H1 (cell line): Measurements from ENCODE around the gene WDR26. TPM values are rescaled to one million over a fixed set of nuclear protein-coding genes. Genes with fewer than 3 reads are reported as not detected.

Experiments
- CTCF ChIA-PET: fragments of 300-600 bp; sonication (Branson Sonifier 250); formaldehyde crosslinking; loops from one replicate; lab custom pipeline; 2021; ENCODE audit not compliant: partially characterized antibody; lab: Charles Lee
- POLR2A ChIA-PET: fragments of 300-600 bp; sonication (Branson Sonifier 250); formaldehyde crosslinking; loops from one replicate; lab custom pipeline; 2021; ENCODE audit warnings: inconsistent platforms; ENCODE audit not compliant: partially characterized antibody; lab: Charles Lee
- DNase-seq, 2 experiments: peaks; one replicate each; pipeline versions ENCODE4 v3.0.0 to v3.0.0-alpha.2; 2010 to 2022; ENCODE audit warnings: low spot score in 2 of 2, low read depth in 1 of 2, mixed read lengths in 1 of 2
- FAIRE-seq: peaks from 2 replicates; lab custom pipeline; 2011; peaks lifted over from hg19 to GRCh38; lab: Jason Lieb, UNC
- H2AFZ ChIP-seq: 2 replicates; pipeline ENCODE4 v1.8.1; 2012; ENCODE audit warnings: low read length, inconsistent platforms
- H2AK5ac ChIP-seq: 2 replicates; pipeline ENCODE4 v1.6.1; 2013; ENCODE audit warnings: low read depth, low read length
- H2BK120ac ChIP-seq: replicated peaks from 2 replicates; pipeline ENCODE3; 2013; ENCODE audit warnings: low read depth, low read length, inconsistent platforms
- H2BK12ac ChIP-seq: 2 replicates; pipeline ENCODE4 v1.6.1; 2013; ENCODE audit warnings: low read depth, low read length
- H2BK15ac ChIP-seq: 2 replicates; pipeline ENCODE4 v1.6.1; 2013; ENCODE audit warnings: low read length
- H2BK20ac ChIP-seq: 2 replicates; pipeline ENCODE4 v1.6.1; 2013; ENCODE audit warnings: low read length
- H2BK5ac ChIP-seq: 2 replicates; pipeline ENCODE4 v1.6.1; 2013; ENCODE audit warnings: low read depth, low read length
- H3K14ac ChIP-seq: 2 replicates; pipeline ENCODE4 v1.6.1; 2013; ENCODE audit warnings: inconsistent platforms; ENCODE audit not compliant: insufficient read length
- H3K18ac ChIP-seq: 2 replicates; pipeline ENCODE4 v1.6.1; 2013; ENCODE audit warnings: low read length; ENCODE audit errors: extremely low read depth
- H3K23ac ChIP-seq: 2 replicates; pipeline ENCODE4 v1.6.1; 2013; ENCODE audit warnings: inconsistent platforms; ENCODE audit not compliant: insufficient read length
- H3K23me2 ChIP-seq: 2 replicates; pipeline ENCODE4 v1.6.1; 2013; ENCODE audit warnings: low read depth, low read length
- H3K27ac ChIP-seq: 2 replicates; pipeline ENCODE4 v1.6.1; 2011; ENCODE audit warnings: low read depth, low read length, inconsistent platforms
- H3K27me3 ChIP-seq, 4 experiments: replicated peaks in 1 of 4; 1 replicate in 1 of 4; 2 replicates in 3 of 4; pipeline versions ENCODE4 v1.6.1 to v1.8.1; 2011 to 2013; ENCODE audit warnings: low read length in 3 of 4, mild to moderate bottlenecking in 3 of 4, inconsistent platforms in 2 of 4, mixed read lengths in 2 of 4, moderate library complexity in 1 of 4; ENCODE audit not compliant: control insufficient read depth in 3 of 4, insufficient read depth in 3 of 4; ENCODE audit errors: extremely low read depth in 1 of 4
- H3K36me3 ChIP-seq, 4 experiments: 2 replicates each; pipeline versions ENCODE4 v1.6.1 to v1.8.1; 2011 to 2013; ENCODE audit warnings: mild to moderate bottlenecking in 4 of 4, low read length in 3 of 4, moderate library complexity in 2 of 4, control low read depth in 1 of 4, inconsistent platforms in 1 of 4; ENCODE audit not compliant: insufficient read depth in 4 of 4, control insufficient read depth in 2 of 4
- H3K4ac ChIP-seq: replicated peaks from 2 replicates; pipeline ENCODE3; 2013; ENCODE audit warnings: low read length, low read depth, mixed read lengths, inconsistent platforms; ENCODE audit not compliant: insufficient read length
- H3K4me1 ChIP-seq, 4 experiments: replicated peaks in 1 of 4; 1 replicate in 1 of 4; 2 replicates in 3 of 4; pipeline versions ENCODE4 v1.6.1 to v1.8.1; 2011 to 2013; ENCODE audit warnings: low read length in 3 of 4, inconsistent platforms in 2 of 4, mixed read lengths in 1 of 4; ENCODE audit not compliant: insufficient read depth in 4 of 4, control insufficient read depth in 3 of 4
- H3K4me2 ChIP-seq, 2 experiments: 2 replicates each; pipeline versions ENCODE4 v1.6.1 to v1.8.1; 2011 to 2013; ENCODE audit warnings: low read depth in 2 of 2, low read length in 2 of 2, control low read depth in 1 of 2, inconsistent platforms in 1 of 2, mild to moderate bottlenecking in 1 of 2; ENCODE audit not compliant: insufficient read depth in 1 of 2
- H3K4me3 ChIP-seq, 4 experiments: fragments of 200-600, 300-600 bp in 1 of 4; sonication (generic), shearing (Covaris generic), sonication (Bioruptor Twin) in 1 of 4; 2 replicates each; pipeline versions ENCODE4 v1.5.1 to v1.8.1; 2011 to 2016; ENCODE audit warnings: low read length in 4 of 4, low read depth in 3 of 4, control low read depth in 2 of 4, inconsistent platforms in 2 of 4, mild to moderate bottlenecking in 2 of 4, mixed read lengths in 1 of 4, moderate library complexity in 1 of 4; ENCODE audit not compliant: insufficient read depth in 2 of 4; ENCODE audit errors: extremely low read depth in 1 of 4
- H3K56ac ChIP-seq: replicated peaks from 2 replicates; pipeline ENCODE3; 2013; ENCODE audit warnings: low read depth, mild to moderate bottlenecking, mixed read lengths, low read length, inconsistent platforms; ENCODE audit not compliant: insufficient read length
- H3K79me1 ChIP-seq: 2 replicates; pipeline ENCODE4 v1.6.1; 2013; ENCODE audit warnings: low read depth, low read length, control low read depth
- H3K79me2 ChIP-seq, 2 experiments: 2 replicates each; pipeline versions ENCODE4 v1.6.1 to v1.8.1; 2012 to 2013; ENCODE audit warnings: low read length in 2 of 2, mild to moderate bottlenecking in 2 of 2, inconsistent platforms in 1 of 2; ENCODE audit not compliant: insufficient read depth in 2 of 2, control insufficient read depth in 1 of 2
- H3K9ac ChIP-seq, 4 experiments: replicated peaks in 1 of 4; 1 replicate in 1 of 4; 2 replicates in 3 of 4; pipeline versions ENCODE4 v1.6.1 to v1.8.1; 2011 to 2013; ENCODE audit warnings: low read depth in 3 of 4, low read length in 3 of 4, control low read depth in 2 of 4, mild to moderate bottlenecking in 2 of 4, moderate library complexity in 2 of 4, inconsistent platforms in 1 of 4; ENCODE audit errors: extremely low read depth in 1 of 4
- H3K9me3 ChIP-seq, 2 experiments: 2 replicates each; pipeline versions ENCODE4 v1.6.1 to v1.8.1; 2012 to 2013; ENCODE audit warnings: mild to moderate bottlenecking in 2 of 2, moderate library complexity in 2 of 2, control low read depth in 1 of 2, inconsistent platforms in 1 of 2, low read depth in 1 of 2, low read length in 1 of 2, mixed read lengths in 1 of 2; ENCODE audit not compliant: insufficient read depth in 2 of 2
- H4K20me1 ChIP-seq, 2 experiments: replicated peaks in 1 of 2; 2 replicates each; pipeline versions ENCODE3 to v1.8.1; 2011 to 2013; ENCODE audit warnings: inconsistent platforms in 2 of 2, low read length in 2 of 2, mild to moderate bottlenecking in 1 of 2; ENCODE audit not compliant: insufficient read depth in 2 of 2, control insufficient read depth in 1 of 2
- H4K5ac ChIP-seq: 2 replicates; pipeline ENCODE4 v1.6.1; 2013; ENCODE audit warnings: low read length, low read depth, mixed read lengths, inconsistent platforms; ENCODE audit not compliant: insufficient read length
- H4K8ac ChIP-seq: 2 replicates; pipeline ENCODE4 v1.8.0; 2013; ENCODE audit warnings: mild to moderate bottlenecking, moderate library complexity, low read length, inconsistent platforms; ENCODE audit not compliant: insufficient read depth; ENCODE audit errors: extremely low read depth
- H4K91ac ChIP-seq: replicated peaks from 2 replicates; pipeline ENCODE3; 2013; ENCODE audit warnings: low read length, mixed read lengths, inconsistent platforms; ENCODE audit not compliant: insufficient read length
- JUND ChIP-seq: IDR thresholded peaks from 2 replicates; pipeline ENCODE4 v1.6.1; 2011; ENCODE audit warnings: mild to moderate bottlenecking, improper control_type of control experiment, low read length
- KDM5A ChIP-seq: fragments of 200-600 bp; IDR thresholded peaks from 2 replicates; pipeline ENCODE4 v1.7.1; 2012; ENCODE audit warnings: mild to moderate bottlenecking, low read length, inconsistent platforms, mixed read lengths
- RFX5 ChIP-seq: IDR thresholded peaks from 2 replicates; pipeline ENCODE4 v1.6.1; 2011; ENCODE audit warnings: low read depth, low read length, improper control_type of control experiment, borderline replicate concordance
- SP1 ChIP-seq: IDR thresholded peaks from 2 replicates; pipeline ENCODE4 v1.6.1; 2011; ENCODE audit warnings: low read depth, low read length
- TAF1 ChIP-seq: IDR thresholded peaks from 2 replicates; pipeline ENCODE4 v1.6.1; 2011; ENCODE audit warnings: mild to moderate bottlenecking, low read depth, low read length
- WGBS, 2 experiments: shearing (Covaris generic) in 1 of 2; methylation state at CpG; one replicate each; pipeline versions ENCODE4 v1.1.6 to v1.1.7; 2013 to 2015; ENCODE audit warnings: low lambda C conversion rate in 2 of 2, mixed read lengths in 2 of 2, inconsistent platforms in 1 of 2, low coverage in 1 of 2, missing lambda C conversion rate in 1 of 2; ENCODE audit not compliant: insufficient replicate concordance in 2 of 2, insufficient coverage in 1 of 2, insufficient read length in 1 of 2; ENCODE audit errors: extremely low coverage in 1 of 2, missing lambda C conversion rate in 1 of 2; 5-methylcytosine and 5-hydroxymethylcytosine counted together
- polyA plus RNA-seq, 7 experiments: library from polyadenylated mRNA; depleted of rRNA in 3 of 7; stranded (reverse) in 5 of 7; unstranded in 2 of 7; fragments of >200 nt in 5 of 7; fragments of 200-250 nt in 2 of 7; gene quantifications; 1 replicate in 5 of 7; 2 replicates in 1 of 7; 4 replicates in 1 of 7; pipeline versions ENCODE4 v1.2.1 to v1.2.3, GENCODE V29; 2011 to 2013; ENCODE audit warnings: missing spikeins in 2 of 7, mixed read lengths in 2 of 7
- total RNA-seq: library from RNA; stranded (reverse); fragmentation: NEBNext Ultra II Directional; extraction: Animal tissue kit (Norgen Biotek cat#: 25700); gene quantifications from 2 replicates; pipeline ENCODE4 v1.2.1, GENCODE V29; 2021

The WDR26 gene
- total and polyA plus RNA-seq, 2 of the 8 experiments (the other 6 are each of a cell fraction or from before 2014, with no cell fraction given): 18.0 to 72.5 TPM

DNA sequence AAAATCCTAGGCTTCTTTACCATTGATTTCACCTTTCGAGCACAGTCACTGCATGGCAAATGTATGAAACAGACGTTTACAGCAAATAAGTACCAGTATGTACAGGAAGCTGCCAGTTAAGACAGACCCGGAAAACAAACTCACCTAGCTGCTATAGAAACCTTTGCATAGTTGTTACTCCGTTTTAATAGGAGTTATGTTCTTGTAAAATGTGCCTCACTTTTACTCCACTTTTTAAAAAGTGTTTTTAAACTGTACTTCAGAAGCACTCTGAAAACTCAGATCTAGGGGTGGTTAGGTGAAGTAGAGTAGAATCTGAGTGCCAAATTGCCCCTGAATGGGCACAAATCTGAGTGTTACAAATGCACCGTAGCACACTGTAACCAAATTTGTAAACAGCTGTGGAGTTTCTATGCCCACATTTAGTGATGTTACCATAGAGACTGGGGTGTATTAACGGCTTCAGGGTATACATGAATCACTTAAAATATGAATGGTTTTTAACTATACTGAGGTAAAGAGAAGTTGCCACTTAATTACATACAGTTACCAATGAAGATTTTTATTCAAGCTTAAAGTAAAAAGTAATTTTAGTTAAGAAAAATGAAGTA, 47.2 kb downstream of the WDR26 start:
- Histone ChIP-seq H3K4me1 (no peaks in the 10 kb centered on the region), H3K79me2 (no peaks in the 10 kb centered on the region), H3K14ac (no peak overlapping the region), H3K4ac (no peak overlapping the region), H2BK20ac (no peak overlapping the region), H3K23ac (no peak overlapping the region), H2AFZ (no peak overlapping the region), H3K18ac (no peak overlapping the region), H4K20me1 (no peaks in the 10 kb centered on the region), H4K91ac (no peak overlapping the region), H3K4me3 (no peak overlapping the region), H2BK120ac (no peak overlapping the region), H3K9ac (no peak overlapping the region), H3K23me2 (no peaks in the 10 kb centered on the region), H4K5ac (no peak overlapping the region), H2BK5ac (no peak overlapping the region), H2BK15ac (no peak overlapping the region), H3K79me1 (no peaks in the 10 kb centered on the region), H3K9me3 (no peaks in the 10 kb centered on the region), H3K36me3 (peaks cover 3 to 70% (median 24%) of the 10 kb centered on the region in 4 experiments; a peak in 7 of 8 replicates), H3K4me2 (no peak overlapping the region), H2BK12ac (no peak overlapping the region), H3K27me3 (no peaks in the 10 kb centered on the region), H2AK5ac (no peak overlapping the region), H3K27ac (no peak overlapping the region), H4K8ac (no peak overlapping the region), H3K56ac (no peak overlapping the region)
- DNase-seq: no peak
- no peak for TF ChIP-seq SP1
- TF ChIP-seq JUND: no peak
- TF ChIP-seq TAF1: no peak
- no peak for TF ChIP-seq RFX5
- TF ChIP-seq KDM5A: no peak
- POLR2A ChIA-PET: interaction anchor here (0.6 to 1.5 kb wide), 4 partner anchors 20 to 69 kb away, joined by 3 to 5 read pairs (median 4); no protein-coding TSS in a partner anchor
- WGBS, 2 experiments: 78% methylated on average over 6 of the region's 6 CpGs; no CpG with 5 or more reads in 1 of the 2 experiments
- CTCF ChIA-PET: interaction anchor here (2.0 kb wide), 1 partner anchor 70 kb away, joined by 10 read pairs; no protein-coding TSS in a partner anchor
- no peak for FAIRE-seq
